ENCODE results near the gene SETD1B. TPM values are rescaled to one million over a fixed set of nuclear protein-coding genes. Genes with fewer than 3 reads are reported as not detected.

The SETD1B gene
- total RNA-seq, 1 donor from 2014 or later: 25.9 TPM

DNA sequence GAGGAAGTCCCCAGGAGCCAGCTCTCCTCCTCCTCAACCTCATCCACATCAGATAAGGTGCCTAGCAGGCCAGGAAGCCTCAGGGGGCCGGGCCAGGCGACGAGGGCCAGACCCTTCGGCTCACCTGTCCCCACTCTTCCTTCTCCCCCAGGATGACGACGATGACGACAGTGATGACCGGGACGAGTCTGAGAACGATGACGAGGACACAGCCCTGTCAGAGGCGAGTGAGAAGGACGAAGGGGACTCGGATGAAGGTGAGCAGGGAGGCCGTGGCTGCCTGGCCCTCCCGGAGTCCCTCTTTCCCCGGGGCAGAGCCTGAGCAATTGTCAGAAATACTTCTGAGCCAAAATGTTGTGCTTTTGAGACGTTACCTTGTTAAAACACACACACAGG is 13.8 kb downstream of the SETD1B start:
- H3K4me3 Mint-ChIP-seq: no peak overlapping the region
- DNase-seq (ENCODE audit: low read depth, low spot score): no peak
- H3K4me1 Mint-ChIP-seq: peaks cover 10% of the 10 kb centered on the region
- TF ChIP-seq, protein P1, sequence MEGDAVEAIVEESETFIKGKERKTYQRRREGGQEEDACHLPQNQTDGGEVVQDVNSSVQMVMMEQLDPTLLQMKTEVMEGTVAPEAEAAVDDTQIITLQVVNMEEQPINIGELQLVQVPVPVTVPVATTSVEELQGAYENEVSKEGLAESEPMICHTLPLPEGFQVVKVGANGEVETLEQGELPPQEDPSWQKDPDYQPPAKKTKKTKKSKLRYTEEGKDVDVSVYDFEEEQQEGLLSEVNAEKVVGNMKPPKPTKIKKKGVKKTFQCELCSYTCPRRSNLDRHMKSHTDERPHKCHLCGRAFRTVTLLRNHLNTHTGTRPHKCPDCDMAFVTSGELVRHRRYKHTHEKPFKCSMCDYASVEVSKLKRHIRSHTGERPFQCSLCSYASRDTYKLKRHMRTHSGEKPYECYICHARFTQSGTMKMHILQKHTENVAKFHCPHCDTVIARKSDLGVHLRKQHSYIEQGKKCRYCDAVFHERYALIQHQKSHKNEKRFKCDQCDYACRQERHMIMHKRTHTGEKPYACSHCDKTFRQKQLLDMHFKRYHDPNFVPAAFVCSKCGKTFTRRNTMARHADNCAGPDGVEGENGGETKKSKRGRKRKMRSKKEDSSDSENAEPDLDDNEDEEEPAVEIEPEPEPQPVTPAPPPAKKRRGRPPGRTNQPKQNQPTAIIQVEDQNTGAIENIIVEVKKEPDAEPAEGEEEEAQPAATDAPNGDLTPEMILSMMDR (conservative IDR thresholded peaks at IDR 0.05): no peak
- H3K9me3 Mint-ChIP-seq: no peaks in the 10 kb centered on the region
- H3K27ac Mint-ChIP-seq (ENCODE audit: unreplicated experiment): no peak overlapping the region
- peaks cover 3% of the 10 kb centered on the region for H3K36me3 Mint-ChIP-seq (ENCODE audit: low read depth)
- no peaks in the 10 kb centered on the region for H3K27me3 Mint-ChIP-seq (ENCODE audit: low read depth)

DNA sequence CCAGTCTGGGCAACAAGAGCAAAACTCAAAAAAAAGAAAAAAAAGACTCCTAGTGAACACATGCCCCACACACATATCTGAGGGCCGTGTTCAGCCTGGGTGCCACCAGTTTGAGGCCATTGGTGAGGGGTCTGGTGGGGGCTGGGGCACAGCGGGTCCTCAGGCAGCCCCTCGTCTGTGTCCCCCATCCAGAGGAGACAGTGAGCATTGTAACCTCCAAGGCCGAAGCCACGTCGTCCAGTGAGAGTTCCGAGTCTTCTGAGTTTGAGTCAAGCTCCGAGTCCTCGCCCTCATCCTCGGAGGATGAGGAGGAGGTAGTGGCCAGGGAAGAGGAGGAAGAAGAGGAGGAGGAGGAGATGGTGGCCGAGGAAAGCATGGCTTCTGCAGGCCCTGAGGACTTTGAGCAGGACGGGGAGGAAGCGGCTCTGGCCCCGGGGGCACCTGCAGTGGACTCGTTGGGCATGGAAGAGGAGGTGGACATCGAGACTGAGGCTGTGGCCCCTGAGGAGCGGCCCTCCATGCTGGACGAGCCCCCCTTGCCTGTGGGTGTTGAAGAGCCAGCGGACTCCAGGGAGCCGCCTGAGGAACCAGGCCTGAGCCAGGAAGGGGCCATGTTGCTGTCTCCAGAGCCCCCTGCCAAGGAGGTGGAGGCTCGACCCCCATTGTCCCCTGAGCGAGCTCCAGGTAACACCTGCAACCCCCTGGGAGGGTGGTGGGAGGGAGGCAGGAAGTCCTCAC is 15.6 kb downstream of the SETD1B start:
- Mint-ChIP-seq H3K9me3 (no peaks in the 10 kb centered on the region), H3K4me3 (no peak overlapping the region), H3K27me3 (ENCODE audit: low read depth) (no peaks in the 10 kb centered on the region), H3K4me1 (no peaks in the 10 kb centered on the region), H3K27ac (ENCODE audit: unreplicated experiment) (no peak overlapping the region), H3K36me3 (ENCODE audit: low read depth) (peaks cover 3% of the 10 kb centered on the region)
- TF ChIP-seq, protein P1 (conservative IDR thresholded peaks at IDR 0.05): no peak
- DNase-seq (ENCODE audit: low read depth, low spot score): no peak

DNA sequence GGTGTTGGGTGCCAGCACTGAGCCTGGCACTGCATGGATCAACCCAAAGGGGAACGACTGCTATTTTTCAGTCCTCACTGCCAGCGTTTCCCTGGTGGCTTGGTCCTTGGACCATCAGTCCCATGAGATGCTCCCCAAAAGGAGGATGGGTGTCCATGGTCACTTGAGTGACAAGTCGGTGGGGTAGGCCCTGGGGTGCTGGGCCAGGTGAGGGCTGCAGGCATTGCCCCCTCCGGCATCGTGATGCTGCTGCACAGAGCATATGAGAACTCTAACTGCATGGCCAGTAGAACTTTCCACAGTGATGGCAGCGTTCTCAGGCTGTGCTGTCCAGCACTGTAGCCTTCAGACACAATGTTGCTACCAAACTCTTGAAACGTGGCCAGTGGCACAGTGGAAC is 16.2 kb downstream of the SETD1B start:
- Mint-ChIP-seq H3K9me3 (no peaks in the 10 kb centered on the region), H3K36me3 (ENCODE audit: low read depth) (peaks cover 3% of the 10 kb centered on the region), H3K4me1 (no peaks in the 10 kb centered on the region), H3K27me3 (ENCODE audit: low read depth) (no peaks in the 10 kb centered on the region), H3K27ac (ENCODE audit: unreplicated experiment) (no peak overlapping the region), H3K4me3 (no peak overlapping the region)
- DNase-seq (ENCODE audit: low read depth, low spot score): no peak
- TF ChIP-seq, protein P1 (conservative IDR thresholded peaks at IDR 0.05): no peak

DNA sequence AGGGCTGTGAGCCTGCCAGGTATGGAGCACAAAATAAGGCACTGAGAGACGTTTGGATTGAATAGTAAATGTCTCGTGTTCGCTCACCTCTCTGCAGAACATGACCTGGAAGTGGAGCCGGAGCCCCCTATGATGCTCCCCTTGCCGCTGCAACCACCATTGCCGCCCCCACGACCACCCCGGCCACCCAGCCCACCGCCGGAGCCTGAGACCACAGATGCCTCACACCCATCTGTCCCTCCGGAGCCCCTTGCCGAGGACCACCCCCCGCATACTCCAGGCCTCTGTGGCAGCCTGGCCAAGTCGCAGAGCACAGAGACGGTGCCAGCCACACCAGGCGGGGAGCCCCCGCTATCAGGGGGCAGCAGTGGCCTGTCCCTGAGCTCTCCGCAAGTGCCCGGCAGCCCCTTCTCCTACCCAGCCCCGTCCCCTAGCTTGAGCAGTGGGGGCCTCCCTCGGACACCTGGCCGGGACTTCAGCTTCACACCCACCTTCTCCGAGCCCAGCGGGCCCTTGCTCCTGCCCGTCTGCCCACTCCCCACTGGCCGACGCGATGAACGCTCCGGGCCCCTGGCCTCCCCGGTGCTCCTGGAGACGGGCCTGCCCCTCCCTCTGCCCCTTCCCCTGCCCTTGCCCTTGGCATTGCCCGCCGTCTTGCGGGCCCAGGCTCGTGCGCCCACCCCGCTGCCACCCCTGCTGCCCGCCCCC is 18.7 kb downstream of the SETD1B start:
- Mint-ChIP-seq H3K9me3 (no peaks in the 10 kb centered on the region), H3K27me3 (ENCODE audit: low read depth) (no peaks in the 10 kb centered on the region), H3K27ac (ENCODE audit: unreplicated experiment) (no peak overlapping the region), H3K4me1 (no peaks in the 10 kb centered on the region), H3K36me3 (ENCODE audit: low read depth) (peaks cover 9% of the 10 kb centered on the region), H3K4me3 (no peak overlapping the region)
- no peak for DNase-seq (ENCODE audit: low read depth, low spot score)
- TF ChIP-seq, protein P1 (conservative IDR thresholded peaks at IDR 0.05): no peak

DNA sequence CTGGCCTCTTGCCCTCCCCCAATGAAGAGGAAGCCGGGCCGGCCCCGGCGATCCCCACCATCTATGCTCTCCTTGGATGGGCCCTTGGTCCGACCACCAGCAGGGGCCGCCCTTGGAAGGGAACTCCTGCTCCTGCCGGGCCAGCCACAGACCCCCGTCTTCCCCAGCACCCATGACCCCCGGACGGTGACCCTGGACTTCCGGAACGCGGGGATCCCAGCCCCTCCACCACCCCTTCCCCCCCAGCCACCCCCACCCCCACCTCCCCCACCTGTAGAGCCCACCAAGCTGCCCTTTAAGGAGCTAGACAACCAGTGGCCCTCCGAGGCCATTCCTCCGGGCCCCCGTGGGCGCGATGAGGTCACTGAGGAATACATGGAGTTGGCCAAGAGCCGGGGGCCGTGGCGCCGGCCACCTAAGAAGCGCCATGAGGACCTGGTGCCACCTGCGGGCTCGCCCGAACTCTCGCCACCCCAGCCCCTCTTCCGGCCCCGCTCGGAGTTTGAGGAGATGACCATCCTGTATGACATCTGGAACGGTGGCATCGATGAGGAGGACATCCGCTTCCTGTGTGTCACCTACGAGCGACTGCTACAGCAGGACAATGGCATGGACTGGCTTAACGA is 19.4 kb downstream of the SETD1B start:
- DNase-seq (ENCODE audit: low read depth, low spot score): no peak
- no peak overlapping the region for H3K27ac Mint-ChIP-seq (ENCODE audit: unreplicated experiment)

More for the DNA sequence above, 19.4 kb downstream of the SETD1B start:
- H3K27me3 Mint-ChIP-seq (ENCODE audit: low read depth): no peaks in the 10 kb centered on the region
- no peak overlapping the region for H3K4me3 Mint-ChIP-seq
- no peaks in the 10 kb centered on the region for H3K4me1 Mint-ChIP-seq
- H3K9me3 Mint-ChIP-seq: no peaks in the 10 kb centered on the region
- TF ChIP-seq, protein P1 (conservative IDR thresholded peaks at IDR 0.05): no peak
- peaks cover 9% of the 10 kb centered on the region for H3K36me3 Mint-ChIP-seq (ENCODE audit: low read depth)

Data from neural crest cell (in vitro differentiated cells).